ENCODE results near the gene GALNT18.

DNA sequence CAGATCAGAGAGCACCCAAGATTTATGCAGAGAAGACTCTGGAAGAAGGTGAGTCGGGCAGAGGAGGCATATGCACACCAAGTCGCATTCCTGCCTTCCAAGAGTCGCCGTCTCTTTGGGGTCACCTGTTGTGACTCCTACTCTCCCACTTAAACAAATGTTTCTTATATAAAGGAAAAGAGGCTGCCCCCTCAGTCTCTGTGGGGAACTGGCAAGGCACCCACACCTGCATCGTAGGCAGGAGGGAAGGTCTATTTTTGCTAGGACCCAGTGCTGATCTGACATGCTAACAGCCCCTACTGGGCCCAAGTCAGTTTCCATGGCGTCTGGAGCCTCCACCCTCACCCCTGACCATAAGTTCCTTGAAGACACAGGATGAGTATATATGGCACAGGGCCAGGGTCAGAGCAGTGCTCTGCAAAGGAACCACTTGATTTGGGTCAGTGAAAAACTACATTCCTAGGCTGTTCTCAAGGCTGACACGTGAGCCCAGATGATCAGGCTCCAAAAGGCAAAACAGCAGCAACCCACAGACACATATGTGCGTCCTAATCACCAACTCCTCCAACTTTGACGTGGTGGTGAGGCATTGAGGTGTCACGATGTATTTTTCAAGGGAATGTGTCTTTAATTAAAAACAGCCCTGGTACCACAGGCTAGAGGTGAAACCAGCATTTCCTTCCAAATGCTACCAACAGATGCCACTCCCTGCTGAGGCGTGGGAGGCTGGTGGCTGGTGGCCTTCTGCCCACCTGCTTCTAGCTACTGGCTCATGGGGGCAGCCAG lies 213.2 kb downstream of the GALNT18 start:
- TF ChIP-seq EZH2 (IDR thresholded peaks at IDR 0.05; ENCODE audit: borderline replicate concordance, insufficient read depth, low read length, poor library complexity, severe bottlenecking) (no peak), POLR2AphosphoS5 (IDR thresholded peaks at IDR 0.05) (no peak), SMC3 (conservative IDR thresholded peaks at IDR 0.05; ENCODE audit: poor library complexity) (no peak), RAD21 (conservative IDR thresholded peaks at IDR 0.05) (no peak), EP300 (conservative IDR thresholded peaks at IDR 0.05; ENCODE audit: poor library complexity, severe bottlenecking) (no peak), TAF1 (IDR thresholded peaks at IDR 0.05; ENCODE audit: low read depth) (no peak)
- TF ChIP-seq, protein P1, sequence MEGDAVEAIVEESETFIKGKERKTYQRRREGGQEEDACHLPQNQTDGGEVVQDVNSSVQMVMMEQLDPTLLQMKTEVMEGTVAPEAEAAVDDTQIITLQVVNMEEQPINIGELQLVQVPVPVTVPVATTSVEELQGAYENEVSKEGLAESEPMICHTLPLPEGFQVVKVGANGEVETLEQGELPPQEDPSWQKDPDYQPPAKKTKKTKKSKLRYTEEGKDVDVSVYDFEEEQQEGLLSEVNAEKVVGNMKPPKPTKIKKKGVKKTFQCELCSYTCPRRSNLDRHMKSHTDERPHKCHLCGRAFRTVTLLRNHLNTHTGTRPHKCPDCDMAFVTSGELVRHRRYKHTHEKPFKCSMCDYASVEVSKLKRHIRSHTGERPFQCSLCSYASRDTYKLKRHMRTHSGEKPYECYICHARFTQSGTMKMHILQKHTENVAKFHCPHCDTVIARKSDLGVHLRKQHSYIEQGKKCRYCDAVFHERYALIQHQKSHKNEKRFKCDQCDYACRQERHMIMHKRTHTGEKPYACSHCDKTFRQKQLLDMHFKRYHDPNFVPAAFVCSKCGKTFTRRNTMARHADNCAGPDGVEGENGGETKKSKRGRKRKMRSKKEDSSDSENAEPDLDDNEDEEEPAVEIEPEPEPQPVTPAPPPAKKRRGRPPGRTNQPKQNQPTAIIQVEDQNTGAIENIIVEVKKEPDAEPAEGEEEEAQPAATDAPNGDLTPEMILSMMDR (IDR thresholded peaks at IDR 0.05; ENCODE audit: poor library complexity, severe bottlenecking): no peak
- TF ChIP-seq, protein P2, sequence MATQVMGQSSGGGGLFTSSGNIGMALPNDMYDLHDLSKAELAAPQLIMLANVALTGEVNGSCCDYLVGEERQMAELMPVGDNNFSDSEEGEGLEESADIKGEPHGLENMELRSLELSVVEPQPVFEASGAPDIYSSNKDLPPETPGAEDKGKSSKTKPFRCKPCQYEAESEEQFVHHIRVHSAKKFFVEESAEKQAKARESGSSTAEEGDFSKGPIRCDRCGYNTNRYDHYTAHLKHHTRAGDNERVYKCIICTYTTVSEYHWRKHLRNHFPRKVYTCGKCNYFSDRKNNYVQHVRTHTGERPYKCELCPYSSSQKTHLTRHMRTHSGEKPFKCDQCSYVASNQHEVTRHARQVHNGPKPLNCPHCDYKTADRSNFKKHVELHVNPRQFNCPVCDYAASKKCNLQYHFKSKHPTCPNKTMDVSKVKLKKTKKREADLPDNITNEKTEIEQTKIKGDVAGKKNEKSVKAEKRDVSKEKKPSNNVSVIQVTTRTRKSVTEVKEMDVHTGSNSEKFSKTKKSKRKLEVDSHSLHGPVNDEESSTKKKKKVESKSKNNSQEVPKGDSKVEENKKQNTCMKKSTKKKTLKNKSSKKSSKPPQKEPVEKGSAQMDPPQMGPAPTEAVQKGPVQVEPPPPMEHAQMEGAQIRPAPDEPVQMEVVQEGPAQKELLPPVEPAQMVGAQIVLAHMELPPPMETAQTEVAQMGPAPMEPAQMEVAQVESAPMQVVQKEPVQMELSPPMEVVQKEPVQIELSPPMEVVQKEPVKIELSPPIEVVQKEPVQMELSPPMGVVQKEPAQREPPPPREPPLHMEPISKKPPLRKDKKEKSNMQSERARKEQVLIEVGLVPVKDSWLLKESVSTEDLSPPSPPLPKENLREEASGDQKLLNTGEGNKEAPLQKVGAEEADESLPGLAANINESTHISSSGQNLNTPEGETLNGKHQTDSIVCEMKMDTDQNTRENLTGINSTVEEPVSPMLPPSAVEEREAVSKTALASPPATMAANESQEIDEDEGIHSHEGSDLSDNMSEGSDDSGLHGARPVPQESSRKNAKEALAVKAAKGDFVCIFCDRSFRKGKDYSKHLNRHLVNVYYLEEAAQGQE (IDR thresholded peaks at IDR 0.05; ENCODE audit: borderline replicate concordance): no peak

All from neural cell (in vitro differentiated cells).